H9 (cell line): ENCODE results near the gene GPR150. TPM values are rescaled to one million over a fixed set of nuclear protein-coding genes. Genes with fewer than 3 reads are reported as not detected.
A peak's percentile ranks its signal among the peaks of the same experiment; 100 is the strongest.

Source experiments
- DNase-seq: peaks from one replicate; pipeline ENCODE4 v3.0.0-alpha.2; 2017
- H2AFZ ChIP-seq: one replicate; pipeline ENCODE4 v1.6.1; 2013; ENCODE audit warnings: mild to moderate bottlenecking, low read length, control low read depth, moderate library complexity
- H2AK5ac ChIP-seq: 2 replicates; pipeline ENCODE4 v1.6.1; 2013; ENCODE audit warnings: low read length, control low read depth, mixed read lengths; ENCODE audit not compliant: insufficient read length
- H2BK120ac ChIP-seq: one replicate; pipeline ENCODE4 v1.6.1; 2013; ENCODE audit warnings: low read depth, mild to moderate bottlenecking, low read length, control low read depth, inconsistent platforms; ENCODE audit not compliant: poor library complexity, severe bottlenecking
- H2BK12ac ChIP-seq: 2 replicates; pipeline ENCODE4 v1.6.1; 2013; ENCODE audit warnings: low read length, control low read depth, mixed read lengths, low read depth; ENCODE audit not compliant: insufficient read length
- H2BK15ac ChIP-seq: 2 replicates; pipeline ENCODE4 v1.6.1; 2013; ENCODE audit warnings: low read depth, low read length, control low read depth
- H2BK20ac ChIP-seq: one replicate; pipeline ENCODE4 v1.6.1; 2013; ENCODE audit warnings: low read depth, mild to moderate bottlenecking, low read length, control low read depth, inconsistent platforms; ENCODE audit not compliant: poor library complexity, severe bottlenecking
- H2BK5ac ChIP-seq: 2 replicates; pipeline ENCODE4 v1.6.1; 2013; ENCODE audit warnings: low read length, control low read depth, mixed read lengths; ENCODE audit not compliant: insufficient read length
- H3K14ac ChIP-seq: 2 replicates; pipeline ENCODE4 v1.6.1; 2013; ENCODE audit warnings: low read length, control low read depth; ENCODE audit not compliant: insufficient read depth
- H3K18ac ChIP-seq: 2 replicates; pipeline ENCODE4 v1.6.1; 2013; ENCODE audit warnings: low read depth, mild to moderate bottlenecking, mixed read lengths, low read length, control low read depth; ENCODE audit not compliant: insufficient read length
- H3K23ac ChIP-seq: 2 replicates; pipeline ENCODE4 v1.6.1; 2013; ENCODE audit warnings: low read length, control low read depth, mixed read lengths, low read depth; ENCODE audit not compliant: insufficient read length
- H3K23me2 ChIP-seq: 2 replicates; pipeline ENCODE4 v1.6.1; 2013; ENCODE audit warnings: low read depth, mild to moderate bottlenecking, mixed read lengths, low read length, control low read depth; ENCODE audit not compliant: insufficient read length, poor library complexity, severe bottlenecking
- H3K27ac ChIP-seq: 2 replicates; pipeline ENCODE4 v1.5.1; 2013; ENCODE audit warnings: low read length, control low read depth, mixed read lengths, low read depth; ENCODE audit not compliant: insufficient read length
- H3K27me3 ChIP-seq: 2 replicates; pipeline ENCODE4 v1.6.1; 2013; ENCODE audit warnings: low read length, control low read depth, inconsistent platforms; ENCODE audit not compliant: insufficient read depth
- H3K4ac ChIP-seq: 2 replicates; pipeline ENCODE4 v1.6.1; 2013; ENCODE audit warnings: low read depth, mild to moderate bottlenecking, control low read depth, inconsistent platforms, low read length, moderate library complexity
- H3K4me1 ChIP-seq: 2 replicates; pipeline ENCODE4 v1.6.1; 2013; ENCODE audit warnings: low read length, control low read depth, inconsistent platforms; ENCODE audit not compliant: insufficient read depth
- H3K4me2 ChIP-seq: 2 replicates; pipeline ENCODE4 v1.6.1; 2013; ENCODE audit warnings: low read length, control low read depth, mixed read lengths; ENCODE audit not compliant: insufficient read length, insufficient read depth
- H3K56ac ChIP-seq: 2 replicates; pipeline ENCODE4 v1.6.1; 2013; ENCODE audit warnings: low read depth, mild to moderate bottlenecking, mixed read lengths, low read length, control low read depth; ENCODE audit not compliant: insufficient read length
- H3K79me1 ChIP-seq: 2 replicates; pipeline ENCODE4 v1.6.1; 2013; ENCODE audit warnings: low read depth, mild to moderate bottlenecking, moderate library complexity, low read length, control low read depth, inconsistent platforms; ENCODE audit not compliant: insufficient read depth, poor library complexity, severe bottlenecking
- H3K79me2 ChIP-seq: 2 replicates; pipeline ENCODE4 v1.6.1; 2013; ENCODE audit warnings: low read length, control low read depth, inconsistent platforms; ENCODE audit not compliant: insufficient read depth
- H3K9ac ChIP-seq: 2 replicates; pipeline ENCODE4 v1.6.1; 2013; ENCODE audit warnings: low read length, control low read depth, mixed read lengths; ENCODE audit not compliant: insufficient read length; ENCODE audit errors: extremely low read depth
- H3K9me3 ChIP-seq: one replicate; pipeline ENCODE4 v1.6.1; 2013; ENCODE audit warnings: low read depth, low read length, inconsistent platforms; ENCODE audit not compliant: control insufficient read depth
- H3T11ph ChIP-seq: one replicate; pipeline ENCODE4 v1.6.1; 2013; ENCODE audit warnings: mild to moderate bottlenecking, low read length, control low read depth, inconsistent platforms
- H4K20me1 ChIP-seq: one replicate; pipeline ENCODE4 v1.6.1; 2013; ENCODE audit not compliant: control insufficient read depth, insufficient read length, insufficient read depth
- H4K5ac ChIP-seq: 2 replicates; pipeline ENCODE4 v1.6.1; 2013; ENCODE audit warnings: low read depth, mild to moderate bottlenecking, mixed read lengths, low read length, control low read depth; ENCODE audit not compliant: insufficient read length
- H4K8ac ChIP-seq: replicated peaks from 2 replicates; pipeline ENCODE4 v1.6.1; 2013; ENCODE audit warnings: low read length, control low read depth, mixed read lengths, low read depth; ENCODE audit not compliant: insufficient read length
- H4K91ac ChIP-seq: 2 replicates; pipeline ENCODE4 v1.6.1; 2013; ENCODE audit warnings: low read depth, mild to moderate bottlenecking, moderate library complexity, mixed read lengths, low read length, control low read depth; ENCODE audit not compliant: insufficient read length
- H3K27ac Mint-ChIP-seq, 3 experiments: 2 replicates in 2 of 3; 3 replicates in 1 of 3; pipeline ENCODE4 v1.8.0; 2020 to 2021; ENCODE audit warnings: mixed read lengths in 3 of 3, mild to moderate bottlenecking in 1 of 3, moderate library complexity in 1 of 3
- H3K27me3 Mint-ChIP-seq: 2 replicates; pipeline ENCODE4 v1.8.0; 2021; ENCODE audit warnings: low read depth, mild to moderate bottlenecking, moderate library complexity, mixed read lengths
- H3K36me3 Mint-ChIP-seq, 3 experiments: 2 replicates in 2 of 3; 3 replicates in 1 of 3; pipeline ENCODE4 v1.8.0; 2020 to 2021; ENCODE audit warnings: low read depth in 3 of 3, mixed read lengths in 3 of 3; ENCODE audit not compliant: insufficient read depth in 1 of 3
- H3K4me1 Mint-ChIP-seq, 2 experiments: 2 replicates each; pipeline ENCODE4 v1.8.0; 2020; ENCODE audit warnings: mixed read lengths in 2 of 2
- H3K4me3 Mint-ChIP-seq, 2 experiments: 2 replicates in 1 of 2; 3 replicates in 1 of 2; pipeline ENCODE4 v1.8.0; 2020 to 2021; ENCODE audit warnings: mild to moderate bottlenecking in 2 of 2, mixed read lengths in 2 of 2, moderate library complexity in 1 of 2
- H3K9me3 Mint-ChIP-seq, 2 experiments: 2 replicates in 1 of 2; 3 replicates in 1 of 2; pipeline ENCODE4 v1.8.0; 2020; ENCODE audit warnings: mild to moderate bottlenecking in 2 of 2, mixed read lengths in 2 of 2, moderate library complexity in 1 of 2
- WGBS: extraction: QIAGEN DNeasy Blood & Tissue Kit; methylation state at CpG from one replicate; pipeline ENCODE4 v1.1.7; 2013; ENCODE audit warnings: missing lambda C conversion rate, low lambda C conversion rate, mixed read lengths; ENCODE audit not compliant: insufficient read length; ENCODE audit errors: extremely low coverage; 5-methylcytosine and 5-hydroxymethylcytosine counted together
- total RNA-seq: library from RNA; stranded (reverse); gene quantifications from 2 replicates; pipeline ENCODE4 v1.2.1, GENCODE V29; 2021
- TF ChIP-seq, protein P1 (sequence below): fragments of 200-600 bp; sonication (generic); conservative IDR thresholded peaks from 3 replicates; pipeline ENCODE4 v1.8.0; 2021; ENCODE audit warnings: antibody characterized with exemption, mild to moderate bottlenecking

GPR150 gene
- total RNA-seq, 1 experiment from 2014 or later: not detected

DNA sequence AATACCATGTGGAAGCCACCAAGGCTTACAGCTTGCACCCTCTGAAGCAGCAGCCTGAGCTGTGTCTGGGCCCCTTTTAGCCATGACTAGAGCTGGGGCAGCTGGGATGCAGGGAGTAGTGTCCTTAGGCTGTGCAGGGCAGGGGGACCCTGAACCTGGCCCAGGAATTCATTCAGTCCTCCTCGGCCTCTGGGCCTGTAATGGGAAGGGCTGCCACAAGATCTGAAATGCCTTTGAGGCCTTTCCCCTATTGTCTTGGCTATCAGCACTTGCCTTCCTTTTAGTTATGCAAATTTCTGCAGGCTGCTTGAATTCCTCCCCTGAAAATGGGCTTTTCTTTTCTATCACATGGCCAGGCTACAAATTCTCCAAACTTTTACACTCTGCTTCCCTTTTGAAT is 9.0 kb downstream of the GPR150 start:
- no peak overlapping the region for H2AK5ac ChIP-seq
- peaks cover 16 to 30% (median 20%) of the 10 kb centered on the region in 3 experiments for H3K36me3 Mint-ChIP-seq
- H4K20me1 ChIP-seq: no peaks in the 10 kb centered on the region
- no peak overlapping the region for H2BK120ac ChIP-seq
- no peaks in the 10 kb centered on the region for H3K4me1 ChIP-seq
- no peak overlapping the region for H2BK5ac ChIP-seq
- peak; percentile 43 for DNase-seq
- H4K8ac ChIP-seq: no peak overlapping the region
- H3K4me2 ChIP-seq: no peak overlapping the region
- H3K9me3 ChIP-seq: peaks cover 20% of the 10 kb centered on the region
- H3K27me3 Mint-ChIP-seq: peaks cover 10% of the 10 kb centered on the region
- no peak overlapping the region for H3K27ac ChIP-seq
- no peak overlapping the region for H2BK15ac ChIP-seq
- H3K23ac ChIP-seq: no peak overlapping the region
- H3K9me3 Mint-ChIP-seq: peaks cover 26 to 28% of the 10 kb centered on the region in 2 experiments
- no peak overlapping the region for H3K56ac ChIP-seq
- TF ChIP-seq, protein P1, sequence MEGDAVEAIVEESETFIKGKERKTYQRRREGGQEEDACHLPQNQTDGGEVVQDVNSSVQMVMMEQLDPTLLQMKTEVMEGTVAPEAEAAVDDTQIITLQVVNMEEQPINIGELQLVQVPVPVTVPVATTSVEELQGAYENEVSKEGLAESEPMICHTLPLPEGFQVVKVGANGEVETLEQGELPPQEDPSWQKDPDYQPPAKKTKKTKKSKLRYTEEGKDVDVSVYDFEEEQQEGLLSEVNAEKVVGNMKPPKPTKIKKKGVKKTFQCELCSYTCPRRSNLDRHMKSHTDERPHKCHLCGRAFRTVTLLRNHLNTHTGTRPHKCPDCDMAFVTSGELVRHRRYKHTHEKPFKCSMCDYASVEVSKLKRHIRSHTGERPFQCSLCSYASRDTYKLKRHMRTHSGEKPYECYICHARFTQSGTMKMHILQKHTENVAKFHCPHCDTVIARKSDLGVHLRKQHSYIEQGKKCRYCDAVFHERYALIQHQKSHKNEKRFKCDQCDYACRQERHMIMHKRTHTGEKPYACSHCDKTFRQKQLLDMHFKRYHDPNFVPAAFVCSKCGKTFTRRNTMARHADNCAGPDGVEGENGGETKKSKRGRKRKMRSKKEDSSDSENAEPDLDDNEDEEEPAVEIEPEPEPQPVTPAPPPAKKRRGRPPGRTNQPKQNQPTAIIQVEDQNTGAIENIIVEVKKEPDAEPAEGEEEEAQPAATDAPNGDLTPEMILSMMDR: no peak
- H3K4me1 Mint-ChIP-seq: peaks cover 0 to 6% of the 10 kb centered on the region in 2 experiments; a peak in 1 of 4 replicates
- no peak overlapping the region for H2BK20ac ChIP-seq
- no peaks in the 10 kb centered on the region for H3K23me2 ChIP-seq
- no peak overlapping the region for H4K91ac ChIP-seq
- no peak overlapping the region for H3K18ac ChIP-seq
- no peak overlapping the region for H3K27ac Mint-ChIP-seq
- H2BK12ac ChIP-seq: no peak overlapping the region
- H4K5ac ChIP-seq: no peak overlapping the region
- no peak overlapping the region for H3K4ac ChIP-seq
- no peak overlapping the region for H3T11ph ChIP-seq
- H3K79me1 ChIP-seq: no peaks in the 10 kb centered on the region
- H3K9ac ChIP-seq: no peak overlapping the region
- H3K14ac ChIP-seq: no peak overlapping the region
- no peaks in the 10 kb centered on the region for H3K27me3 ChIP-seq
- no peak overlapping the region for H2AFZ ChIP-seq
- no CpG with 5 or more reads among the region's 1 CpG for WGBS
- H3K79me2 ChIP-seq: no peaks in the 10 kb centered on the region
- no peak overlapping the region for H3K4me3 Mint-ChIP-seq
